ENCODE measurements around the gene RPS6KA3. TPM values are rescaled to one million over a fixed set of nuclear protein-coding genes. Genes with fewer than 3 reads are reported as not detected.

The RPS6KA3 gene
- total and polyA plus RNA-seq, 2 of the 8 experiments (the other 6 are each of a cell fraction or from before 2014, with no cell fraction given) = 7.1 to 13.0 TPM

GRCh38 chrX:20266810-20267606, at the start of gene RPS6KA3 (continued):
- TF ChIP-seq GTF2F1 (IDR thresholded peaks at IDR 0.05; ENCODE audit: borderline replicate concordance, low read depth, low read length) (no peak), EGR1 (IDR thresholded peaks at IDR 0.05; ENCODE audit: borderline replicate concordance, low read depth, low read length) (no peak), TBP (IDR thresholded peaks at IDR 0.05; ENCODE audit: low read depth, low read length) (peak; percentile 31; the same call in 1 of the 2 replicates), BRCA1 (IDR thresholded peaks at IDR 0.05; ENCODE audit: low read depth, low read length) (no peak), SP4 (IDR thresholded peaks at IDR 0.05; ENCODE audit: low read length) (no peak), YY1 (IDR thresholded peaks at IDR 0.05; ENCODE audit: low read depth, low read length) (peak; percentile 84)
